NCI-H526 (cell line): ENCODE data around the gene BLZF1.
"Not testable (repeated sequence)": the region's sequence is repeated elsewhere in the genome, so short reads cannot be mapped to it uniquely, and the experiment has no call there.

ENCODE experiments used
- DNase-seq, 2 experiments: peaks; one replicate each; lab custom pipeline; 2025; lab: John Stamatoyannopoulos, UW

BLZF1 gene

DNA sequence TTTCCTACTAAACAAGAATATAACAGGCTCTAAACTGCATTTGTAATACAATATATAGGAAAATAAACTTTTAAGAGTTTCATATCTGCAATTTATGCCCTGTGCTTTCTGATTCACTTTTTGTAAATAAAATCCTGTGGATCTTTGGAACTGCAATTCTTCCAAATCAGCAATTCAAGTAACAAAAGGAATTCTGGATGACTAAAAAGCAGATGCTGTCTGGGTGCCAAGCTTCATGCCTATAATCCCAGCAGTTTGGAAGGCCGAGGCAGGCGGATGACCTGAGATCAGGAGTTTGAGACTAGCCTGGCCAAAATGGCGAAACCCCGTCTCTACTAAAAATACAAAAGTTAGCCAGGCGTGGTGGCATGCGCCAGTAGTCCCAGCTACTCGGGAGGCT is 6.7 kb upstream of the BLZF1 start:
- no peak for DNase-seq

DNA sequence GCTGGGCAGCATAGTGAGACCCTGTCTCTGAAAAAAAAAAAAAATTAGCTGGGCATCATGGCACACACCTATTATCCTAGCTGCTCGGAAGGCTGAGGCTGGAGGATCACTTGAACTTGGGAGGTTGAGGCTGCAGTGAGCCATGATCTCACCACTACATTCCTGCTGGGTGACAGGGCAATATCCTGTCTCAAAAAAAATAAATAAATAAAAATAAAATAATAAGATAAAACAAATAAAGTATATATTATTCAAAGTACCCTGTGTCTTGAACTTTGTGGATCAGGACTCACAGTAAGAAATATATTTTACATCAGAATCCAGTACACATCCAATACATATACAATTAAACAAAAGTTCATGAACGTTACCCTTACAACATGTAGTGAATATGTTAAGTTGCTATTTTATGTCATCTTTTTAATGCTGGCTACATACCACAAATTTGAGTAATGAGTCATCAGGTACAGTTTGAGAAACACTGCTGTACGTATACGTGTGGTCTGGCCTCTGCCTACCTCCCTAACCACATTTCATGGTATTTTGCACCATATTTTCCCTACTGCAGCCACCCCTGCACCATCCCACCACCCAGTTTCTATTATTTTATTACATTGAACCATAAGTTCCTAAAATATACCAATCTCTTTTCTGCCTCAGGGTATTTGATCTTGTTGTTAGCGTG is 4.8 kb upstream of the BLZF1 start:
- no peak for DNase-seq

DNA sequence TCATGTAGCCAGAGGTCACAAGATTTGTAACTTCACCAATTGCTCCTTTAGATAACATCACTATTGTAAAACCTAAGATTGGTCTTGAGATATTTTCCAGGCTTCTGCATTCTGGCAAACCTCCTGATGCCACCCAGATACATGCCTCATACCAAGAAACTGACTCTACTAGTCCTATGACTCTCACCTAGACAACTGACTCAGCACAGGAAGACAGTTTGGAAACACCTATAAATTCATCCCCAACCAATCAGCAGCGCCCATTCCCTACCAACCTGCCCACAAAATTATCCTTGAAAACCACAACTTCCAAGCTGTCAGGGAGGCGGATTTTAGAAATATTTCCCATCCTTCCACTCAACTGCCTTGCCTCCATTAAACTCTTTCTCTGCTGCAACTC is 3.0 kb upstream of the BLZF1 start:
- DNase-seq: no peak

DNA sequence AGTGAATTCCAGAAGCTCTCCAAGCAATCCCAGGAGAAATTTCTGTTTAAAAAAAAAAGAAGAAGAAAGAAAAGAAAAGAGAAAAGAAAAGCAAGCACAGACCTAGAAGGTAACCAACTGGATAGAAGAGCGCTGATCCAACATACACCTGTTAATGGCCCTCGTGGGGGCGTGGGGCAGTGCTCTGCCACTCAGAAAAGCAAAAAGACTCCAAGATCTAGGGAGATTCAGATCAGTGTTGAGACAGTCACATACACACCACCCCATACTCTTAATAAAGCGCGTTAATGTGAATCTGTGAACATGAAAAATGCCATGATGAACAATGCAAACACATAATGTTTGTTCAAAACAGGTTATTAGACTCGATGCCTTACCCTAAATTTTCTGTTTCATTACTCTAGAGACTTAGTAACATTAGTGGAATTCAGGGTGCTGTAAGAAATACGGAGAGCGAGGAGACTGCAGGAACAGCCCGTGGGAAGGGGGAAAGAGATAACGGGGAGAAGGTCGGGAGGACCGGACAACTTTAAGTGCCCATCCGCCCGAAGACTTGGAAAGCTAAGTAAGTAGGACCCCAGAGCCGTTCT is 804 bp upstream of the BLZF1 start:
- DNase-seq: peak; percentile 45 to 55

- DNase-seq: peak; percentile 60 to 66
Observed at GRCh38 chr1:169368406-169368769, 393 bp downstream of the BLZF1 start.

DNA sequence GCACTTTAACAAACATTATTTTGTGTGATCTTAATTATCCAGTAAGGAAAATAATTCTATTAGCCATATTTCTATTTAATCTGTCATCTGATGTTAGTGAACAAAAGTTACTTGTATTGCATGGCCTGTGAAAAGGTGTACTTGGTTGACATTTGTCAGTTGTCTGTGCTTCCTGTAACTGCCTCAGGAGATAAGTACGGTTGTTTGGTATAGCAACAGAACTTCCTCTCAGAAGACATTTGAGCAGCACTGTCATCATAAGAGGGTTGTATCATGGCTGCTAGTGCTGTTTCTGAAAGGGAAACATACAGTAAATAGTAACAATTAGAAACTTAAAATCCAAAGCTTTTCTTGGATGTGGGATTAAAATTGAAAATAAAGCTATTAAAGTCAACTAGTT is 3.4 kb downstream of the BLZF1 start:
- no peak for DNase-seq

DNA sequence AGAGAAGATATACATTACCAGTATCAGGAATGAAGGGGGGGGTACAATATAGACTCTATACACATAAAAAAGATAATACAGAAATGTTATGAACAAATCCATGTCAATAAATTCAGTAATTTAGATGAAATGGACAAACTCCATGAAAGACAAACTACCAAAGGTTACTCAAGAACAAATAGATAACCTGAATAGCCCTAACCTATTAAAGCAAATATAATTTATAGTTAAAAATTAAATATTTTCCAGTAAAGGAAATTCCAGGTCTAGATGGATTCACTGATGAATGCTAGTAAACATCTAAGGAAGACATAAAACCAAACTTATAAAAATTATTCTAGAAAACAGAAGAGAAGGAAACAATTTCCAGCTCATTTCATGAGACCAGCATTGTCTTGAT is 13.2 kb downstream of the BLZF1 start:
- no peak for DNase-seq

DNA sequence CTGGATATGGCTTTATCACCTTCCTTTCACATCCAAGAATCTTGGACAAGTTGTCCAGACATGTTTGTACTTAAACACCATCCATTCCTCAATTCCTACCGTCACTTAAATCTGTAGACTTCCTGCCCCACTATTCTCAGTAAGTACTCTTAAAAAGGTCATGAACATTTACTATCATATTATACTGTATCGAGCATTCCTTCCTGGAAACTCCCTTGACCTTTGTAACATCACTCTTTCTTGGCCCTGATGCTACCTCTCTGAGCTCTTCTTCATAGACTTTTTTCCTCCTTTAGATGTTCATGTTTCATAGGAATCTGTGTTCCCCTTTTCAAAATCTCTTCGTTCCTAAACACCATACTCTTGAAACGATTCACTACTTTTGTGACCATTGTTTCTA is 15.5 kb downstream of the BLZF1 start:
- DNase-seq: no peak

DNA sequence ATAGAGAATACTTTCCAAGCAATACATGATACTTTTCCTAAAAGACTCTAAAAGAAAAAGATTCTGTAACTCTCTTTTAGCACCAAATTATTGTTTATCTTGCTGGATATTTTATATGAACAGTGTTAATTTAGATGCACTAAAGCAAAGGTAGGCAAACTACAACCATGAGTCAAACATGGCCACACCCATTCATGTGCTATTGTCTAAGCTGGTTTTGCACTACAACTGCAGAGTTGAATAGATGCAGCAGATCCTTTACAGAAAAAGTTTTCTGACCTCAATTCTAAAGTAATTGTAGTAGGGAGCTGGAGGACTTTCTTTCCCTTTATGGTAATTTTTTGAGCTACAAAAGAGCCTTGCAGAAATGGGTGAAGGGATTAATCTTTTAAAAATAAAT is 19.4 kb downstream of the BLZF1 start:
- DNase-seq: no peak

DNA sequence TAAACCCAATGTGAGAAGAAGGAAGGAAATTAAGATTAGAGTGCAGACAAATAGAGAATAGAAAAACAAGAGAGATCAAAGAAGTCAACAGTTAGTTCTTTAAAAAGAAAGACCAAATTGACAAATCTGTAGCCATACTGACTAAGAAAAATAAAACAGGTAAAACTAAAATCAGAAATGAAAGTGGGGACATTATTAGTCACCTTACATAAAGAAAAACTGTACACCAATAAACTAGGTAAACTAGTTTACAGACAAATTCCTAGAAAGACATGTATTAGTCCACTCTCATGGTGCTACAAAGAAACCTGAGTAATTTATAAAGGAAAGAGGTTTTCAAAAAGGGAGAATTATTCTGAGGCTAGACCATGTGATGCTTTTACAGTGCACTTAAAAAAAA is 22.3 kb downstream of the BLZF1 start:
- no peak for DNase-seq

- DNase-seq: no peak
Observed at GRCh38 chr1:169392406-169392805, 24.4 kb downstream of the BLZF1 start.

DNA sequence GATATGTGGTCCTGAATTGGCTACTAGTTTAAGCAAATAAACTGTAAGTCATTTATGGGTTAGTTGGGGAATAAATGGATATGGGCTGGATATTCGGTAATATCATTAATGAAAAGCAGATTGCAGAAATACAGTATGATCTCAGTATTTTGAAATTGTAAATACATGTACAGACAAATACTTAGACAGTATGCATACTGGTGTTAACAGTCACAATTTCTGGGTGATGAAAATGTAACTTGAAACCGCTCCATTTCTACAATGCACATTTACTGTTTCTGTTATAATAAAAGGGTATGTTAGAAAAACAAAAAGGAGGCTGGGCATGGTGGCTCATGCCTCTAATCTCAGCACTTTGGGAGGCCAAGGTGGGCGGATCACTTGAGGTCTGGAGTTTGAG is 28.0 kb downstream of the BLZF1 start:
- no peak for DNase-seq

GRCh38 chr1:169402578-169402977 is 34.6 kb downstream of the BLZF1 start:
- DNase-seq: not testable (repeated sequence)

DNA sequence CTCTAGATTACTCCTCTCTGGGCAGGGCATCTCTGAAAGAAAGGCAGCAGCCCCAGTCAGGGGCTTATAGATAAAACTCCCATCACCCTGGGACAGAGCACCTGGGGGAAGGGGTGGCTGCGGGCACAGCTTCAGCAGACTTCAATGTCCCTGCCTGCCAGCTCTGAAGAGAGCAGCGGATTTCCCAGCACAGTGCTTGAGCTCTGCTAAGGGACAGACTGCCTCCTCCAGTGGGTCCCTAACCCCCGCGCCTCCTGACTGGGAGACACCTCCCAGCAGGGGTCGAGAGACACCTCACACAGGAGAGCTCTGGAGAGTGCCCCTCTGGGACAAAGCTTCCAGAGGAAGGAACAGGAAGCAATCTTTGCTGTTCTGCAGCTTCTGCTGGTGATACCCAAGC is 40.3 kb downstream of the BLZF1 start:
- DNase-seq: not testable (repeated sequence)

GRCh38 chr1:169414952-169415351 is 47.0 kb downstream of the BLZF1 start:
- no peak for DNase-seq

GRCh38 chr1:169421309-169421708 is 53.3 kb downstream of the BLZF1 start:
- DNase-seq: no peak

GRCh38 chr1:169426174-169426705 is 58.2 kb downstream of the BLZF1 start:
- peak in 1 of 2 experiments; percentile 10 for DNase-seq

DNA sequence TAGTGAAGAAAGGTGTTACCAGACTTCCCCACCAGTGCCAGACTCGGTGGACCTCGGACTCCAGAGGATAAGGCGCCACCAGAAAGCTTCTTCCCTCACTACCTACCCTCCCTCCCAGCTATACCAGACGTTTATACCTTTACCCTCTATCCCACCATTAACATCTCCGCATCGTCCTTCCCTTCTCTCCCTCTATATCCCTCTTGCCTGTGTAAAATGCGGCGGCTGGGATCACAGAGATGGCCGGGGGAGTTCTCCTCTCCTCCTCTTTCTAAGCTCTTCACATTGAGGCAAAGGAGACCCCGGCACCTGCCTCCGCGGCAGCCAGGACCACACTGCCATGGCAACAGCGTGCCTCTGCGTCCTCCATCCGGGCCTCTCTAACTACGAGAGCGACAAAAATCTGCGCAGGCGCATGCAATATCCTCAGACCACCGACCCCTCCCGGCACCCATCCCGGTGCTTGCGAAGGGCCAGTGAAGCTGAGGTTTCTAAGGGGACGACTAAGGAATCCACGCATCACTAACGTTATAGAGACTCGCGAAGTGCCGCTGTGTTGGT is 59.2 kb downstream of the BLZF1 start, which contains the start of gene CCDC181:
CCDC181 (minus strand) TSS at position 394 of the 561 bp plus-strand sequence. CDS start 2,547 bp downstream, outside the sequence.
- DNase-seq: peak; percentile 90 to 96
